HG03457 (cell line): ENCODE data around the gene UPF1.

Experiments
- ATAC-seq: cut with Tn5 transposase; IDR thresholded peaks from one replicate; pipeline ENCODE4 v1.9.1; 2021; ENCODE audit warnings: moderate number of reproducible peaks; ENCODE audit not compliant: unreplicated experiment

Gene UPF1

GRCh38 chr19:18855647-18856384 lies 24.1 kb downstream of the UPF1 start:
- ATAC-seq = no peak

GRCh38 chr19:18856385-18857126 lies 24.8 kb downstream of the UPF1 start:
- no peak for ATAC-seq

GRCh38 chr19:18857223-18857622 lies 25.5 kb downstream of the UPF1 start:
- ATAC-seq = no peak

GRCh38 chr19:18858906-18859646 lies 27.3 kb downstream of the UPF1 start:
- ATAC-seq = no peak

- ATAC-seq = no peak
Observed at GRCh38 chr19:18859676-18860301, 28.0 kb downstream of the UPF1 start.

GRCh38 chr19:18860302-18860700 lies 28.5 kb downstream of the UPF1 start:
- no peak for ATAC-seq

GRCh38 chr19:18860725-18861124 lies 29.0 kb downstream of the UPF1 start:
- no peak for ATAC-seq

- no peak for ATAC-seq
Observed at GRCh38 chr19:18861235-18861634, 29.5 kb downstream of the UPF1 start.

GRCh38 chr19:18861917-18862316 lies 30.2 kb downstream of the UPF1 start:
- ATAC-seq = no peak

- ATAC-seq = no peak
Observed at GRCh38 chr19:18862976-18863842, 31.4 kb downstream of the UPF1 start.

- ATAC-seq = no peak
Observed at GRCh38 chr19:18863843-18864362, 32.1 kb downstream of the UPF1 start.

GRCh38 chr19:18865106-18865972 lies 33.6 kb downstream of the UPF1 start:
- no peak for ATAC-seq

GRCh38 chr19:18865973-18866799 lies 34.4 kb downstream of the UPF1 start:
- ATAC-seq = no peak

GRCh38 chr19:18866800-18867123 lies 35.0 kb downstream of the UPF1 start:
- ATAC-seq = no peak

GRCh38 chr19:18867199-18867598 lies 35.4 kb downstream of the UPF1 start:
- no peak for ATAC-seq

GRCh38 chr19:18867751-18868150 lies 36.0 kb downstream of the UPF1 start:
- no peak for ATAC-seq

- ATAC-seq = no peak
Observed at GRCh38 chr19:18868380-18869022, 36.7 kb downstream of the UPF1 start.
